Effector CD4-positive, alpha-beta T cell (primary cell): ENCODE data around the gene MYCBPAP.
A peak's percentile ranks its signal among the peaks of the same experiment; 100 is the strongest.

Source experiments
- DNase-seq: peaks from one replicate; pipeline ENCODE4 v3.0.0-alpha.2; 2020
- total RNA-seq: gene quantifications from one replicate; lab custom pipeline; 2026; lab: John Stamatoyannopoulos, UW

MYCBPAP gene
- total RNA-seq = 7.1 reads per million, percentile 26 among the genes with 10 or more reads in this experiment

GRCh38 chr17:50507871-50508572, at the start of gene MYCBPAP:
TSS of gene MYCBPAP (plus strand) at chr17:50508439. CDS start at chr17:50508675, 236 bp downstream.
- DNase-seq = peak; percentile 75

GRCh38 chr17:50458701-50459676, 49.2 kb upstream of the MYCBPAP start:
- no peak for DNase-seq

- DNase-seq = no peak
Observed at GRCh38 chr17:50459756-50460155, 48.5 kb upstream of the MYCBPAP start.

GRCh38 chr17:50460831-50461526, 47.3 kb upstream of the MYCBPAP start:
- DNase-seq = no peak

- no peak for DNase-seq
Observed at GRCh38 chr17:50461550-50462132, 46.6 kb upstream of the MYCBPAP start.

GRCh38 chr17:50462446-50462845, 45.8 kb upstream of the MYCBPAP start:
- DNase-seq = no peak

- no peak for DNase-seq
Observed at GRCh38 chr17:50464121-50464520, 44.1 kb upstream of the MYCBPAP start.

GRCh38 chr17:50464736-50465135, 43.5 kb upstream of the MYCBPAP start:
- no peak for DNase-seq

- no peak for DNase-seq
Observed at GRCh38 chr17:50465171-50465570, 43.1 kb upstream of the MYCBPAP start.

- DNase-seq = no peak
Observed at GRCh38 chr17:50465635-50466034, 42.6 kb upstream of the MYCBPAP start.

GRCh38 chr17:50466371-50467113, 41.7 kb upstream of the MYCBPAP start:
- DNase-seq = no peak

GRCh38 chr17:50467114-50467854, 41.0 kb upstream of the MYCBPAP start:
- no peak for DNase-seq

- no peak for DNase-seq
Observed at GRCh38 chr17:50467855-50468303, 40.4 kb upstream of the MYCBPAP start.

GRCh38 chr17:50468304-50469207, 39.7 kb upstream of the MYCBPAP start, which contains the start of gene CHAD:
TSS of gene CHAD (minus strand) at chr17:50468880. CDS start at chr17:50468813, 67 bp downstream.
- no peak for DNase-seq

- no peak for DNase-seq
Observed at GRCh38 chr17:50469208-50469605, 39.0 kb upstream of the MYCBPAP start.

- no peak for DNase-seq
Observed at GRCh38 chr17:50469671-50470305, 38.5 kb upstream of the MYCBPAP start.

- DNase-seq = no peak
Observed at GRCh38 chr17:50470426-50470825, 37.8 kb upstream of the MYCBPAP start.

- no peak for DNase-seq
Observed at GRCh38 chr17:50471009-50471905, 37.0 kb upstream of the MYCBPAP start.
